MM.1S (cell line): ENCODE measurements around the gene PLA2G6.

Source experiments
- DNase-seq: peaks from one replicate; pipeline ENCODE4 v3.0.0-alpha.2; 2015
- H2AFZ ChIP-seq: fragments of 300-600 bp; sonication (generic); 2 replicates; pipeline ENCODE4 v1.6.0; 2016; ENCODE audit warnings: antibody characterized with exemption, low read length
- H3F3A ChIP-seq: fragments of 300-600 bp; sonication (generic); 2 replicates; pipeline ENCODE4 v1.6.1; 2016; ENCODE audit warnings: mild to moderate bottlenecking, antibody characterized with exemption, low read length, moderate library complexity, mixed read lengths; ENCODE audit not compliant: insufficient read depth
- H3K27ac ChIP-seq: fragments of 300-600 bp; sonication (generic); 2 replicates; pipeline ENCODE4 v1.5.1; 2016; ENCODE audit warnings: mild to moderate bottlenecking, low read length
- H3K27me3 ChIP-seq: fragments of 300-600 bp; sonication (generic); replicated peaks from 2 replicates; pipeline ENCODE4 v1.6.0; 2016; ENCODE audit warnings: low read length; ENCODE audit not compliant: insufficient read depth
- H3K36me3 ChIP-seq: fragments of 300-600 bp; sonication (generic); replicated peaks from 2 replicates; pipeline ENCODE4 v1.6.1; 2016; ENCODE audit warnings: mild to moderate bottlenecking, low read length, mixed read lengths; ENCODE audit not compliant: insufficient read depth
- H3K4me1 ChIP-seq: fragments of 300-600 bp; sonication (generic); 2 replicates; pipeline ENCODE4 v1.6.1; 2016; ENCODE audit warnings: low read length, mixed read lengths
- H3K4me2 ChIP-seq: fragments of 300-600 bp; sonication (generic); 2 replicates; pipeline ENCODE4 v1.6.0; 2016; ENCODE audit warnings: low read depth, low read length
- H3K4me3 ChIP-seq: fragments of 300-600 bp; sonication (generic); 2 replicates; pipeline ENCODE4 v1.5.1; 2016; ENCODE audit warnings: low read length, mixed read lengths
- H3K79me2 ChIP-seq: fragments of 300-600 bp; sonication (generic); 2 replicates; pipeline ENCODE4 v1.6.1; 2016; ENCODE audit warnings: mixed run types, low read length, mixed read lengths
- H3K9ac ChIP-seq: fragments of 300-600 bp; sonication (generic); 2 replicates; pipeline ENCODE4 v1.6.1; 2016; ENCODE audit warnings: low read length, mixed read lengths
- H3K9me2 ChIP-seq: fragments of 300-600 bp; sonication (generic); replicated peaks from 2 replicates; pipeline ENCODE4 v1.6.1; 2016; ENCODE audit warnings: mild to moderate bottlenecking, low read length, mixed read lengths; ENCODE audit not compliant: insufficient read depth
- H3K9me3 ChIP-seq: fragments of 300-600 bp; sonication (generic); replicated peaks from 2 replicates; pipeline ENCODE4 v1.6.1; 2016; ENCODE audit warnings: mild to moderate bottlenecking, low read length, mixed read lengths; ENCODE audit not compliant: insufficient read depth
- H4K20me1 ChIP-seq: fragments of 300-600 bp; sonication (generic); 2 replicates; pipeline ENCODE4 v1.6.1; 2016; ENCODE audit warnings: mild to moderate bottlenecking, low read length, moderate library complexity, mixed read lengths; ENCODE audit not compliant: insufficient read depth
- CTCF ChIP-seq: fragments of 300-600 bp; sonication (generic); IDR thresholded peaks from 2 replicates; pipeline ENCODE4 v1.5.1; 2016; ENCODE audit warnings: antibody characterized with exemption, low read length, mixed read lengths
- EZH2 ChIP-seq: fragments of 300-600 bp; sonication (generic); optimal IDR thresholded peaks from 2 replicates; pipeline ENCODE3; 2017; ENCODE audit warnings: low read depth, mild to moderate bottlenecking, antibody characterized with exemption, low read length, mixed read lengths
- EZH2phosphoT487 ChIP-seq: fragments of 300-600 bp; sonication (generic); IDR thresholded peaks from 2 replicates; pipeline ENCODE4 v1.6.1; 2018; ENCODE audit warnings: antibody characterized with exemption, low read length

Gene PLA2G6

GRCh38 chr22:38126928-38127668 lies 54.5 kb downstream of the PLA2G6 start:
- Histone ChIP-seq H3K27ac (no peak overlapping the region), H3F3A (no peaks in the 10 kb centered on the region), H3K9me3 (no peaks in the 10 kb centered on the region), H3K9ac (no peak overlapping the region), H3K9me2 (no peaks in the 10 kb centered on the region), H3K4me3 (no peak overlapping the region), H3K4me1 (no peaks in the 10 kb centered on the region), H2AFZ (no peak overlapping the region), H3K36me3 (no peaks in the 10 kb centered on the region), H3K27me3 (no peaks in the 10 kb centered on the region), H3K4me2 (no peak overlapping the region), H4K20me1 (no peaks in the 10 kb centered on the region), H3K79me2 (no peaks in the 10 kb centered on the region)
- TF ChIP-seq EZH2 (no peak), EZH2phosphoT487 (no peak), CTCF (no peak)
- DNase-seq, result no peak

GRCh38 chr22:38125751-38126201 lies 55.9 kb downstream of the PLA2G6 start:
- no peak for DNase-seq

DNA sequence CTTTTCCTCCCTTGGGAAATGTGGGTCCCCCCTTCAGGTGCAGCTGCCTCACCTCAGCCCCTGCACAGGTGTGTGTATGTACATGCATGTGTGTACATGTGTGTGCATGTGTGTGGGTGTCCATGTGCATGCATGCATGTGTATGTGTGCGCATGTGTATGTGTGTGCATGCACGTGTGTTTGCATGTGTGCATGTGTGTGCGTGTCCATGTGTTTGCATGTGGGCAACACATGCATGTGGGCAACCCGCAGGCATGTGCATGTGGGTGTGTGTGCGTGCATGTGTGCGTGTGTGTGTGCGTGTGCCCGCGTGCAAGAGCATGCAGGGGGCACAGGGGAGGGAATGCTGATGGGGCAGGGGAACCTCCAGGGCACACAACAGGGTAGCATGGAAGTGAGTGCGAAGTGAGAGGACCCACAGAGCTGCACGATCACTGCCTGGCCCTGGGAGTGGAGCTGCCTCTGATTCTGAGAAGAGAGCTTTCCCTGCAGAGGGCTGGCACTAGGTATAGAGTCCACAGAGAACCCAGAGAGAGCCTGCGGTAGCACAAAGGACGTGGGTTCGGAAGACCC lies 56.5 kb downstream of the PLA2G6 start:
- no peaks in the 10 kb centered on the region for H3K36me3 ChIP-seq
- no peaks in the 10 kb centered on the region for H3K27me3 ChIP-seq
- no peaks in the 10 kb centered on the region for H3K4me1 ChIP-seq

More at GRCh38 chr22:38125751-38126201, 55.9 kb downstream of the PLA2G6 start:
- Histone ChIP-seq H3K36me3 (no peaks in the 10 kb centered on the region), H3K9ac (no peak overlapping the region), H3K9me2 (no peaks in the 10 kb centered on the region), H4K20me1 (no peaks in the 10 kb centered on the region), H2AFZ (no peak overlapping the region), H3K9me3 (no peaks in the 10 kb centered on the region), H3F3A (no peaks in the 10 kb centered on the region), H3K4me1 (no peaks in the 10 kb centered on the region), H3K4me3 (no peak overlapping the region), H3K27me3 (no peaks in the 10 kb centered on the region), H3K4me2 (no peak overlapping the region), H3K27ac (no peak overlapping the region), H3K79me2 (no peaks in the 10 kb centered on the region)
- TF ChIP-seq EZH2phosphoT487, result no peak

More for the DNA sequence above, 56.5 kb downstream of the PLA2G6 start:
- H3K9me3 ChIP-seq, result no peaks in the 10 kb centered on the region
- TF ChIP-seq EZH2 (no peak), CTCF (no peak), EZH2phosphoT487 (no peak)
- no peak overlapping the region for H3K27ac ChIP-seq
- H3K9me2 ChIP-seq, result no peaks in the 10 kb centered on the region
- no peak overlapping the region for H3K4me3 ChIP-seq
- H3K79me2 ChIP-seq, result no peaks in the 10 kb centered on the region
- H3F3A ChIP-seq, result no peaks in the 10 kb centered on the region
- no peak overlapping the region for H2AFZ ChIP-seq
- H4K20me1 ChIP-seq, result no peaks in the 10 kb centered on the region
- no peak overlapping the region for H3K9ac ChIP-seq
- no peak overlapping the region for H3K4me2 ChIP-seq
- no peak for DNase-seq
